ENCODE data around the gene MPEG1. TPM values are rescaled to one million over a fixed set of nuclear protein-coding genes. Genes with fewer than 3 reads are reported as not detected.
A peak's percentile ranks its signal among the peaks of the same experiment; 100 is the strongest.

MPEG1 gene
- total and polyA plus RNA-seq, 11 donors = 1.4 to 78.6 (median 6.4) TPM

GRCh38 chr11:59223611-59224010 lies 10.9 kb upstream of the MPEG1 start:
- Histone ChIP-seq H3K4me1 (peaks cover 0 to 71% (median 10%) of the 10 kb centered on the region in 12 donors), H3K9me3 (no peaks in the 10 kb centered on the region), H3K27ac (peak overlapping the region; percentile 15 to 86 (median 60)), H3K27me3 (no peaks in the 10 kb centered on the region), H3K36me3 (no peaks in the 10 kb centered on the region), H3K4me3 (no peak overlapping the region)
- DNase-seq (no peak), ATAC-seq (peak in 2 of 4 donors; percentile 18 to 25)
- 50 to 63% (median 51%) methylated on average over 2 of the region's 2 CpGs for WGBS, 4 donors
- intact Hi-C loops (cut with DNase I) = loop anchor here in 1 of 10 donors (5.0 kb wide), 1 partner anchor 59 kb away; no protein-coding TSS in a partner anchor
- TF ChIP-seq CTCF (IDR thresholded peaks at IDR 0.05) (no peak), POLR2A (IDR thresholded peaks at IDR 0.05) (no peak)

GRCh38 chr11:59223177-59223576 lies 10.4 kb upstream of the MPEG1 start:
- no peak for TF ChIP-seq CTCF (IDR thresholded peaks at IDR 0.05)
- no peak for TF ChIP-seq POLR2A (IDR thresholded peaks at IDR 0.05)
- H3K4me3 ChIP-seq = no peak overlapping the region
- intact Hi-C loops (cut with DNase I) = loop anchor here in 1 of 10 donors (5.0 kb wide), 1 partner anchor 59 kb away; no protein-coding TSS in a partner anchor
- no peak for ATAC-seq
- H3K4me1 ChIP-seq = peaks cover 0 to 75% (median 10%) of the 10 kb centered on the region in 12 donors
- WGBS, 4 donors = 88 to 98% (median 94%) methylated on average over 1 of the region's 1 CpG
- no peaks in the 10 kb centered on the region for H3K27me3 ChIP-seq
- H3K36me3 ChIP-seq = no peaks in the 10 kb centered on the region
- DNase-seq = no peak
- H3K9me3 ChIP-seq = no peaks in the 10 kb centered on the region
- H3K27ac ChIP-seq = peak overlapping the region in 10 of 12 donors; percentile 4 to 86 (median 60)

- Histone ChIP-seq H3K27me3 (no peaks in the 10 kb centered on the region), H3K9me3 (no peaks in the 10 kb centered on the region), H3K36me3 (no peaks in the 10 kb centered on the region), H3K4me1 (peaks cover 0 to 79% (median 10%) of the 10 kb centered on the region in 12 donors), H3K27ac (peak overlapping the region in 7 of 12 donors; percentile 4 to 86 (median 61)), H3K4me3 (no peak overlapping the region)
- peak in 3 of 4 donors; percentile 13 to 47 (median 31) for ATAC-seq
- 70 to 78% (median 77%) methylated on average over 2 of the region's 2 CpGs for WGBS, 4 donors
- intact Hi-C loops (cut with DNase I) = loop anchor here in 1 of 10 donors (5.0 kb wide), 1 partner anchor 60 kb away; no protein-coding TSS in a partner anchor
- no peak for TF ChIP-seq POLR2A (IDR thresholded peaks at IDR 0.05)
- no peak for TF ChIP-seq CTCF (IDR thresholded peaks at IDR 0.05)
- no peak for DNase-seq
These were observed 9.8 kb upstream of the MPEG1 start for GRCh38 chr11:59222464-59223060.

GRCh38 chr11:59221441-59221840 lies 8.7 kb upstream of the MPEG1 start:
- WGBS, 4 donors = 66 to 77% (median 67%) methylated on average over 4 of the region's 4 CpGs
- ATAC-seq (peak in 1 of 4 donors; percentile 3), DNase-seq (no peak)
- Histone ChIP-seq H3K27me3 (no peaks in the 10 kb centered on the region), H3K4me1 (peaks cover 0 to 85% (median 10%) of the 10 kb centered on the region in 12 donors), H3K9me3 (no peaks in the 10 kb centered on the region), H3K36me3 (no peaks in the 10 kb centered on the region), H3K4me3 (no peak overlapping the region), H3K27ac (peak overlapping the region in 2 of 12 donors; percentile 15 to 86)
- no peak for TF ChIP-seq CTCF (IDR thresholded peaks at IDR 0.05)
- TF ChIP-seq POLR2A (IDR thresholded peaks at IDR 0.05) = no peak
- intact Hi-C loops (cut with DNase I) = loop anchor here in 1 of 10 donors (5.0 kb wide), 1 partner anchor 61 kb away; no protein-coding TSS in a partner anchor
